ENCODE data around the gene SPARC.

DNA sequence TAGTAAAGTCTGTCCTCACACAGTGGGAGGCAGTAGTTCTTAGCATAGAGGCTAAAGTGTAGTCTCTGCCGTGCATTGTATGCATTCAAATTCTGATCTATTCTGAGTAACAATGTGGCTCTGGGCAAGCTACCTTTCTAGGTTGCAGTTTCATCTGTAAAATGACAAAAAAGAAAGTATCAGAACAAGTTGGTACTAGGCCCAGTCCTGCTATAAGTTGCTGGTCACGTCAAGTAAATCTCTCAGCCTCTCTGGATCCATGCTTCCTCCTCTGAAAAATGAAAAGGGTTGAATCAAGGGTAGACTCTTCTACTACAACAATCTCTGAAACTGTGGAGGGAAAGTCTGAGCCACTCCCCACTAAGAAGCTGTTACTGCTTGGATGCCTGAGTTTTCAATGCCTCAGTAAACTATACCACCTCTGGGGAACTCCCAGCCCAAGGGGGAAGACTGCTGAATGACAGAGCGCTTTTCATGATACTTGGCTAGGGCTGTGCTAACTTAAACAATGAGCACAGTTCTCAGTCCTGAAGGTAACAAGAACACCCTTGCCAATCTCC is 34.5 kb upstream of the SPARC start:
- TF ChIP-seq YY1 (IDR thresholded peaks at IDR 0.05; ENCODE audit: insufficient read depth, insufficient read length) (no peak), ZNF274 (IDR thresholded peaks at IDR 0.05; ENCODE audit: low read depth, low read length) (no peak), SUZ12 (IDR thresholded peaks at IDR 0.05; ENCODE audit: extremely low read depth, insufficient read depth, insufficient read length) (no peak)
